DMS 273 treated with DMSO at 0.1 percent for 48 hours (cell line): ENCODE results near the gene ADNP.
A peak's percentile ranks its signal among the peaks of the same experiment; 100 is the strongest.

ENCODE experiments used
- DNase-seq: peaks from one replicate; lab custom pipeline; 2025; lab: John Stamatoyannopoulos, UW

The ADNP gene

DNA sequence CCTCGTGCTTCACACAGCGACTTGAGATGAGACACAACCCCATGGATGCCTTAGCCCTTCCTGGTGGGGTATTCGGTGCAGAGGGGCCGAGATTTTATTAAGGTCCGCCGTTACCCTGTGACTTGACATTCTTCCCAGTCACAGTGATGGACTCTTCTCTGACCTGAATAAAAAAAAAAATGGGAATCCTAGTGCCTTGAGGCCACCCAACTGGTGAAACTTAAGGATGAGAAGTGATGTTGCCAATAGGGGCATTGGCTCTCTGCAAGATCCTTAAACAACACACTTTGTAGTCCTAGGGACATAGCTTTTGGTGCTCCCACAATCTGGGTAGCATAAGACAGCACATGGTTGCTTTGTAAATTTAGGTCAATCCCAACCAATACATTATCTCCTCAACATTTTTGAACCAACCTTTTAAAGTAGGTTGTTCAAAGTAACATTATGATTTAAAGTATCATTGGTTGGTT is 814 bp upstream of the ADNP start:
- DNase-seq, result no peak

DNA sequence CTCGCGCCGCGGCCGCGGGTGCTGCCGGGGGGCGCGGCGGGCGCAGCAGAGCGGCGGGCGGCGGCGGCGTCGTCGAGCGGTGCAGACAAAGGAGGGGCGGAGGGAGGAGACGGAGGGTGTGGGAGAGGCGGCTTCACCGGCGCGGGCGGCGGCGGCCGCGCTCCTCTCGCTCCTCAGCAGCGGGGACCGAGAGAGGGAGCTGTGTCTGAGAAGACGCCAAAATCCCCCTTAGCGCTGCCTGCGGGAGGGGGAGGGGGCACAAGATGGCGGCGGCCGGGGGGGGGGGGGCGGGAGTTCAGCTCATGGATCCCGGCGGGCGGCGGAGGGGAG is 296 bp downstream of the ADNP start:
- no peak for DNase-seq

DNA sequence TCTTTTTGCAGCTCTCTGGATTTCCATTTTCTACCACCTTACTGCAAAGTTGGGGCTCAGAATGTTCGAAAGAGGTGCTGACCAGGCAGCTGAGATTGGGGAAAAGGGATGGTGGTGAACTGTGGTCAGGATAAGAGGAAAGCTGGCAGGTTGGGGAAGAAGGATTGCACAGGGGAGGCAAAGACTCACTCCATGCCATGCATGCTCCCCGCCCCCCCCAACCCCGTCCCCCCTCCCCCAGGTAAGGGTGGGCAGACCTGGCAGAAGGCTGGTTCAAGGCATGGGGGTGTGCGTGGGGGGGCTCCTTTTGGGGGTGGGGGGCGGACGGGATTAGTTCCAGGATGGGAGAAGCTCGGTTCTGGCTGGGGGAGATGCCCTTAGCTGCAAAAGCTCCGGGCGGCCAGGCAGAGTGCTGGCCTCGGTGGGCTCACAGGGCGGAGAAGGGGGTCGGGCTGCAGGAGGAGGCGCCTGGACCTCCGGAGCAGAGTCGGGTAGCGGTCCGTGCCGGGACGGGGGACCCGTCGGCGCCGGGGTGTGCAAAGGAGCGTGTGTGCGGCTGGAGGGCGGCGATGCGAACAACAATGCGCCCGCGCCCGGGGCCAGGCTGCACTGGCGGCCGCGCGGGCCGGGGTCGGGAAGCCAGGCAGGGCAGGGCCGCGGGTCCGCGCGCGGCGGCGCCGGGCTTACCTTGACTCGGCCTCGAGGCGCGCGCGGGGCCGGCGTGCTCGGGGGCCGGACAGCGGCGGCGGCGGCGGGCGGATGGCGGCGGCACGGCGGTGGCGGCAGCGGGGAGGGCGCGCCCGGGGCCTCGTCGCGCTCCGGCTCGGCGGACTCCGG is 880 bp downstream of the ADNP start:
- DNase-seq, result no peak

DNA sequence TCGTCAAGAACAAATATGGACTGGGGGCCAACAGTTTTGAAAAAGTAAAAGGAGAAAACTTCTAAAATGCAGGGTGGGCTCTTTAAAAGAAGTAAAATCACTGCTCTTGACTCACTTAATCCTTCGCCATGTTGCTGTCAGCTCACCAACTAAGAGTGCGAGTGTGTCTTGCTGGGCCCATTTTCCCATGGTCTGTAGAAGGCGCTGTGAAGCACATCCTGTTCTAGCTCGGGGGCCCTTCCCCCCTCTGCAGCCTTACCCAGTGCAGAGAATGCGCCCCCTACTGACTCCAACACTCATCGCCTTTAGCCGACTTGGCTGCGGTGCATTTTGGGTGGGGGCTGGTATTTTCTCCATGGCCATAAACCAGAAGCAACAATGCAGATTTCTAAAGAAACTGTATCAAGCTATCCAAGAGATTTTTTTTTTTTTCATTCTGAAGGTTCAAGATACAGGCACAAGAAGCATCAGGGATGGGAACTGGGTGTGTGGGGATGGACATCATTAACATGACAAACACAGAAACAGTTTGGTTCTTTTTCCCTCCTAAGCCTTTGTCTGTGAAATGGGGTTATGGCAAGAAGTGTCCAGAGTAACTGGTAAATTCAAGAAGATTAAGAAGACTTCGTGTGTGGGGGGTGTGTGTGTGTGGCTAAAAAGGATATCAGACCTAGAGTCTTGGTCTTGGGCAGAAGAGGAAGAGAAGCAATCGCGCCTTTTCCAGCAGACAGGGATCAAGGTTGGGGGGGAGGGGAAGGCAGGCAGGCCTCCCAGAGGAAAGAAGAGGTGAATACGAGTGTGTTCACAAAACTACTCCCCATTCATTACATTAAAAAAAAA is 1.7 kb downstream of the ADNP start:
- DNase-seq, result peak; percentile 84

DNA sequence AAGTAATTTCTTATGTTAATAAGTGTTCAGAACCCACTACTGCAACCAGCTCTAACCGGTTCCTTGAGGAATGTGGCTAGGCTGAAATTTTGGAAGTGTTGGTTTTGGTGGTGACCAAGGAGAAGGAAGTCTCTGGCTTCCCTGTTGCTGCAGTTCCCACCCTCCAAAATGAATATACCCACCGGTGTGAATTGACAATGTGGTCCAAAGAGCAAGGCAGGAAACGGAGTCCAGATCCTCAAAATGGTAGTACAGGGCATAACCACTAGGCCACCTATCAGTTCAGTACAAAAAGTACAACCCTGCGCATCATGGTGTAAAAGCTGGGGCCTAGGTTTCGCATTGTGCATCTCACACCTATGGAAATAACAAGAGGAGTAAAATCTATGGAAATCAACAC is 2.8 kb downstream of the ADNP start:
- DNase-seq, result no peak

DNA sequence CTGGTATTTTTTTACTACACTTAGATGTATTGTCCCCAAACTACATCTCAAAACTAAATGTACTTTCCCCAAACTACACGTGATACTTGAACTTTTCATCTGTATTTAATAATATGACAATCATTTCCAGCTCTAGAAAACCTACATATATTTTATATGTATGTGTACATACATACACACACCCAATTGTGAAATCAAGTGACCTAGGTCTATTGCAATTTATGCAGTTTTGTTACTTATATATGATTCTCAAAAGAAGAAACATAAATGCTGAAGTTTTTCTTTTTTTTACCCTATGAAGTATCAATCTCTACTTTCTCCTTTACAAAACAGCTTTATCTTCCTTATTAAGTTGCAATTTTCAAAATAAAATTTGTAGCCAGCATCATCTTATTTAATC is 4.7 kb downstream of the ADNP start:
- no peak for DNase-seq

DNA sequence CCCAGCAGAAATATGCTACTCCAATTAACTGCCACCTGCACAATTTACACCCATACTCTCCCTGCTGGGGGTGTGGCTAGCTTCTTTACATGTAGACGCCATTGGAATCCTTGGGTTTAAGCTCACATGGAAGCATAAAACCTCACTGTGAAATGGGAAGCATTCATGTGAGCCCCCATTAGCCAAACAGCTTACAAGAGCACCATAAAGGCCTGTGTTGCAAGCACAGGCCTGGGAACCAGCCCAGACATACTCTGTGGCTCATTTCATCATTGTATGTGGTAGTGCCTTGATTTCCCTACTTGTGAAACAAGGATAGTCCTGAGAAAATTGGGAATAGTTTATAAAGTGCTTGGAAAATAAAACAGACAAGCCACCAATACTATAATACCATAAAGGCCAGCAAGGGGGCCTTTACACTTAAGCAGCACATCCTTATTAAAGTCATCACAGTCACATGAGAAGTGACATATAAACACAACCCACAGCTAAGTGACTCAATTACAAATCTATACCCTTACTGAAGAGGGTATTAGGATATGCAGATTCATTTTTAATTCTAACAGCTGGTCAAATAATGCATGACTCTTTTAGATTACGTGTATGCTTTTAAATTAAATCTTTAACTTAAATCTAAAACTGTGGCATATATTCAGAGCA is 6.8 kb downstream of the ADNP start:
- DNase-seq, result no peak

DNA sequence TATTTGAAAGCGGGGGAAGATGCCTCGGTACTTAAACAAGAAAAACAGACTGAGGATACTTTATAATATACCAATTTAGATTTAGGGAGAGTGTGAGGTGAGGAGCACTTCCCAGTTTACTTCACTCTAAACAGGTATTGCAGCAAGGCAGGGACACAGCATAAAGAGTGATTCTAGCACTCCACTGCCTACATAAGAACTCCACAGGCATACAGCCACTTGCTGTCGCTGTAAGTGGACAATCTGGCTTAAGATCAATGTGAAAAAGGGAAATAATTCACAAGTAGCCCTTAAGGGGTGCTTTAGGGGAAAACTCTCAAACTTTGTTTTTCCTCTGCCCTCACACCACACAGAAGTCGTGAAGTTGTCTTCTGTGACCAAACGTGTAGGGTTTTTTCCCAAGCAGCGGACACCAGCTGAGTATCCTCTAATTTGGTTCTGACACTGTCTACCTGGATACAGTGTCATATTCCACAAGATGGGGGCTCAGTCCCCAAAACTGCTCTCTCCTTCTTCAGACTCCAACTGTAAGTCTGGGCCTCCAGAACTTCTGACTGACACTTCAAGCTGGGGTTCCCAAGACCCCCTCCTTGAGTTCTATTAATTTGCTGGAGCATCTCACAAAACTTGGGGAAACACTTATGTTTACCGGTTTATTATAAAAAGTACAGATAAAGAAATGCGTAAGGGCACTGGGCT is 9.3 kb downstream of the ADNP start:
- DNase-seq, result no peak

DNA sequence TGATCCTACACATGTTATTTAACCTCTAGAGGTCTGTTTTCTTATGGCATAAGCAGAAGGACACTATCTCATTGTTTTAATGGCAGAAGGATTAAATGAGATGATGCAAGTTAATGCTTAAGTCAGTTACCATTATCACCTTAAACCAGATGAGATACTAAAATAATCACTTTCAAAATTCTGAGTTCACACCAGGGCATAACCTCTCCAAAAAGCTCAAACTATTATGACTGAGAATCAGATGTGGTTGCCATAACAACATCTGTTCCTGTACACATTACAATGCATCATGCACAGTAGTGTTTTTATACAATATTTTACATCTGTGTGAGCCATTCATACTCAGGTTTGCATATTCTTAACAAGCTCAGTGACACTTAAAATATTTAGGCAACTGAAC is 10.2 kb downstream of the ADNP start:
- no peak for DNase-seq

DNA sequence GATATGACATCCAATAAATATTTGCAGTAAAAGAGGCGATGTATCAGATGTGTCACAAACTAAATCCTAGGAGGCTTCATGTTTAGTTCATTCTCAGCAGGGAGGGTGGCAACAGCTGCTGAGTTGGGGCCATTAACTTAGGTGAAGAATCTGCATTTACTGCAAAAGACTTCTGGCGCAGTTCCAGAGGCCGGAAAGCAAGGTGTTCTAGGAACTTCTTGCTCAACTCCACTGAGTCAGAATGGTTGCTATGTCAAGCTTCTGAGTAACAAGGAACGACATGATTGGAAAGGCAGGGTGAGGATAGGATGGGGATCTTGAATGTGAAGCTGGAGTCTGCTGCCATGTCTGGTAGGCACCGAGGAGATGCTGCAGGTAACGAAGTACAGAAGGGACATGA is 11.7 kb downstream of the ADNP start:
- DNase-seq, result no peak

DNA sequence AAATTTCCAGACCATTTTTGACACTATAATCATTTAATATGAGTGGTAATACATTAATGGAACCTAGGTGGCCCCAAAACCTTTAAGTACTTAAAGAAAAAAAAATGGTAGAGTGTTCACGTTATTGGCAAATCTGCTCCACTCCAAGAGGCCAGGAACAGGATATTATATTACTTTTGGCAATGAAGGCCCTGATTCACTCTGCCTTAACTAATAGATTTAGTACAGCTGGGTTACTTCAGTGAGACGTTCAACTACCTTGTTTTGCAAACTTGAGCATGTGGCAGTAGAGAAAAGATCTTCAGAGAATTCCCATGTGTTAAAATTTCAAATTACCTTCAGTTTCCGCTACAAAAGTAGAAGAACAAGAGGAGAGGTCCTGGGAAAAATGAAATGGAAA is 12.8 kb downstream of the ADNP start:
- no peak for DNase-seq

DNA sequence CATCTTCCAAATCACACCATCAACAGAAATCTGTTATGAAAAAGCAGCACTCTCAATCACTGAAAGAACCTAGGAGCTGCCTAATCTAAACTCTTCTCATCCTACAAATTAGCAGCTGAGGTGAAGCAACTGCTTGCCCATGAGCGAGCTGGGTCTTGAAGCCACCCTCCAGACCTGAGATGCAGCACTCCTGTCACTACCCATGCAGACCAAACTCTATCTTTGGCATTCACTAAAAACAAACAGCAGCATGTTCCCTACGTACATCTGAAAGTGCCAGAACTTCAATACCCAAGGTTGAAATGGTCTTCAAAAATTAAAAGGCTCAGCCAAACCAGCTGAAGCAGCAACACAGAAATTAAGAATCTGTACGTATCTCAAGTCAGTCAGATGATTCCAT is 14.3 kb downstream of the ADNP start:
- DNase-seq, result no peak

DNA sequence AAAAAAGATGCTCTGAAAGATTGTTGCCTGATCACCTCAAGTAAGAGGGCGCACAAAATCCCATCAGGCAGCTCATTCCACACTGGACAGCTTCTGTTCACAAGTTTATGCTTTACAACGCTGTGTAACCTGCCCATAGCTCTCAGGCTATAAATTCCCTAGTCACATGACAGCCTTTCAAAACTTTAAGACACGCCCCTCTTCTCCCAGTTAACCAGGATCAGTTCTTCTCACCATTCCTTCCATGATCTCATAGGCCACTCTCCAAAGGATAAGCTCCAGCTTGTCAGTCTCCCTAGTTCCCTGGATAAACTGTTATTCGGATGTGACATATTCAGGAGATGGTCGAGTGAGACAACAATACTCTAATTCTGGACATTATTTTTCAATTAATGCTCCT is 15.0 kb downstream of the ADNP start:
- DNase-seq, result peak; percentile 8

DNA sequence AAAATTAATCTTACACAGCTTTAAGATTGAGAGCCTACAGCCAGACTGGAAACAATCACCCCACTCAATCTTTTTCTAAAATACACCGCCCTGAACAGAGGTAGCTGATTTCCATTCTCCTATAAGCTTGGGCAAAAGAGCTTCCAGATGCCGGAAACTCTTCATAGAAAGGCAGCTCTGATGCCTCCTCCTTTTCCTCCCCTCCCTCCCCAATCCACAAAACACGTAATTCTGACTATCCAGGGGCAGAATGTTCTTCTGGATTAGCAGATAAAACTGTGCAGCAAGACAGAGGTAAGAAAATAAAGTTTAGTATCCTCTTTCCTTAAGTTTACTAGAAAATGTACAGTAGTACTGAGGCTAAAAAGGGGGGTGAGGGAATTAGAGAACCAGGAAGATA is 15.8 kb downstream of the ADNP start:
- no peak for DNase-seq

DNA sequence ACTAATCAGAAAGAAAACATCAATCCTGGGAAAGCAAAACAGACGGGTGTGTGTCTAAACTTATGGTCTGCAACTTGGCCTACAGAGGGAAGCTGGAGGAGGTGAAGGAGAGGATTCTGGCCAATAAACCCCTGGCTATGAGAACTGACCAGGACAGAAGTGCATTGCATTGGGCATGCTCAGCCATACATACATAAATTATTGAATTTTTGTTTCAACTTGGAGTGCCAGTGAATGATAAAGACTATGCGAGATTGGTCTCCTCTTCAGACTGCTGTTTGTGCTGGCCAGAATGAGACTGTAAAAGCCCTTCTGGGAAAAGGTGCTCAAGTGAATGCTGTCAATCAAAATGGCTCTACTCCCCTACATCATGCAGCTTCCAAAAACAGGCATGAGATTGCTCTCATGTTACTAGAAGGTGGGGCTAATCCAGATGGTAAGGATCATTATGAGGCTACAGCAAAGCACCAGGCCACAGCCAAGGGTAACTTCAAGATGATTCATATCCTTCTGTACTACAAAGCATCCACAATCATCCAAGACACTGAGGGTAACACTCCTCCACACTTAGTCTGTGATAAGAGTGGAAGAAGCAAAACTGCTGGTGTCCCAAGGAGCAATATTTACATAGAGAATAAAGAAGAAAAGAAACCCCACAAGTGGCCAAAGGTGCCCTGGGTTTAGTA is 17.4 kb downstream of the ADNP start:
- DNase-seq, result peak; percentile 44

DNA sequence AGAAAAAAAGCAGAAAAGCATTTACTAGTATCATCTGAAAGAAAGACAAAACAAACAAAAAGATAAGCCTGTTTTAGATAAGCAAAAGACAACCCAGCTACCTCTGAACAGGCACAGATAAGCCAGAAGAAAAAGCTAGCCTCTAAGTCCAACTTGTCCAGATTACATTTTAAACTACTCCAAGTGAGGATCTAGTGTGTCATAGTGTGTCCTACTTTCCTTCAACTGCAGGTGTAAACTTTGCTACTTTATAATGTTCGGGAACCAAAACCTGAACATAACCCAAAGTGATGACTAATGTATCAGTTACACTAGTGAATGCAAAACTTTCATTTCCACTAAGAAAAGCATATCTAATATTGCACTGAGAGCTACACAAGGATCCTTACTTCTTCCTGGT is 19.5 kb downstream of the ADNP start:
- DNase-seq, result no peak

DNA sequence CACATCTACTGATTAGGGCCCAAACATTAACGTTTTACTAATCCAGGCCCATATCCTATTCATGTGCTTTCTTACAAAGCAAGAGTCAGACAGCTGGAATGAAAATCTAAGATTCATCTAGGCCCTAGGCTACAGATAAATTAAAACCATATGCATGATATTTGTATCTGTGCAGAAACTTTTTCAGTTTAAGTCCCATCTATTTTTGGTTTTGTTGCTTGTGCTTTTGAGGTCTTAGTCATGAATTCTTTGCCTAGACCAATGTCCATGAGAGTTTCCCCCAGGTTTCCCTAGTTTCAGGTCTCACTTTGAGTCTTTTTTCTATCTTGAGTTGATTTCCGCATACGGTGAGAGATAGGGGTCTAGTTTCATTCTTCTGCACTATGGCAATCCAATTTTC is 20.2 kb downstream of the ADNP start:
- DNase-seq, result no peak

DNA sequence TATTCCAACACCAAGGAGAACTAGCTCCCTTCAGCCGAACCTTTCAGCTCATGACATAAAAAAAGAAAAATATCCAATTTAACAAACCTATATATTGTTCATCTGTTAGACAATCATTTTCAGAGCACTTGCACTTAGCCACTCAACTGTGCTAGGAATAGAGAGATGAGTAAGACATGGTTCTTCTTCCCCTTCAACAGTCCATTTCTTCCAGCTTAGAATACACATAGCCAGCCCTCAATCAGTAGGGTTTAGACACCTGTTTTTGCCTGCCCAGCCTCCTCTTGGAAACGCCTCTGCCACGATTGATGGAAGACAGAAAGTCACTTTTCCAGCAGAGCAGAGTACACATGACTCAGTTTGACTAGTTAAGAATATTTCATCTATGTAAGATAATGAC is 21.8 kb downstream of the ADNP start:
- DNase-seq, result no peak

DNA sequence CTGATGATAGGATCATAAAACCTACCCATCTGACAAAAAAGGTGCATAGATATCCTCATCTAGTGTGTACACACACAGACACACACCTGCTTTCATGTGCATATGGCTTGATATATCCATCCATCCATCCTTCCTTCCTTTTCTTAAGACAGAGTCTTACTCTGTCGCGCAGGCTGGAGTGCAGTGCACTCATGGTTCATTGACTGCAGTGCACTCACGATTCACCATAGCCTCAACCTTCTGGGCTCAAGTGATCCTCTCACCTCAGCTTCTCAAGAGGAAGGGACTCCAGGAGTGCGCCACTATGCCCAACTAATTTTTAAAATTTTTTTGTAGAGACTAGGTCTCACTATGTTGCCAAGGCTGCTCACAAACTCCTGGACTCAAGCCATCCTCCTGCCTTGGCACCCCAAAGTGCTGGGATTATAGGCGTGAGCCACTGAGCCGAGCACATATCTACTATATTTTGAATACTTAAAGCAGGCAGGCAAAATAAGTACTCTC is 27.1 kb downstream of the ADNP start:
- no peak for DNase-seq

DNA sequence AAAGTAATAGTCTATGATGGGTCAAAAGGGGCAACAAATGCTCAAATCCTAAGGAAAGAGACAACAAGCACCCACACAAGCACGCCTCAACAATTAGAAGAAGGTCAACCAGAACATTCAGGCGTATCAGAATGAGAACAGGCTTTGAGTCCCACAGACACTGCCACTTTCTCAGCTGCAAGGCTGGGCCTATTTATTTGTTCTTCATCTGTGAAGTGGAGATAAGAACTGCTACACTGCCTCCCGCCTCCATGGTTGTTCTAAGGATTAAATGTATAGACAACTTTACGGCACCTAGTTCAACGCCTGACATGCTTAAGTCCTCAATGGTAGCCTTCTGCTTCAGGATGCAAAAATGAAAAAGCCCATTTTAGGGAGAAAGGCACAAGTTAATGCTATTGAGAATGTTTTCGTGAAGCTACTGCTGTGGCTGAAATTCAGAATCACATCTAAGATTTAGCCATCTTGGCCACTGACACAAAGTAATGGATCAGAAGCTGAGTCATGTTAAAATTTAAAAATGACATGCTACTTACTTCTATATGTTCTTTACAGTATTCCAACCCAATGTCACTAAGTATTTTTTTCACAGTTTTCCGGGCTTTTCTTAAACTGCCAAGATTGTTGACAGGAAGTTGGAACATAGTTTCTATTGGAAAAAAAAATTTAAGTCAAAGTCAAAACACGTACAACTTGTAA is 27.7 kb downstream of the ADNP start:
- no peak for DNase-seq

DNA sequence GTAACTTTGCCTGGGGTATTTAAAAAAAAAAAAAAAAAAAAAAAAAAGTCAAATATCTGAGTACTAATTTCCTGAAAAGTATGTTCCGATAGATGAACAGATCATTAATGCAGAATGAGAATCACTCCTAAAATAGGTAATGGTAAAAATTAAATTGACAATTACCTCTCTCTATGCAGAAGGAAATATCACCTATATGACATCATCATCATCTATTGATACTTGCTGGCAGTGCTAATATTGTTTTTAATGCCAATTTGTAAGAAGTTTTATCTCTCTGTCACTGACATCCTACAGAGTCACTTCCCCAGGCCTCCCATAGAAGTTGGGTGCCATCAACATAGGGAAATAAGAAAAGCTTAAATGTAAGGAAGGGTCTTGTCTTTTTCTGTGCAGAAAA is 29.9 kb downstream of the ADNP start:
- DNase-seq, result no peak
